Measurements from ENCODE around the gene NME3. TPM values are rescaled to one million over a fixed set of nuclear protein-coding genes. Genes with fewer than 3 reads are reported as not detected.
A peak's percentile ranks its signal among the peaks of the same experiment; 100 is the strongest.

The NME3 gene
- polyA plus RNA-seq, 3 donors, result 57.7 to 80.2 (median 74.7) TPM

GRCh38 chr16:1817716-1818115, 46.4 kb upstream of the NME3 start:
- Mint-ChIP-seq H3K36me3 (peaks cover 56 to 94% of the 10 kb centered on the region in 2 donors), H3K4me3 (no peak overlapping the region), H3K27ac (peak overlapping the region in 1 of 7 donors; percentile 48), H3K9me3 (no peaks in the 10 kb centered on the region), H3K4me1 (no peaks in the 10 kb centered on the region), H3K27me3 (ENCODE audit: low read depth in 3 of 3) (no peaks in the 10 kb centered on the region)
- DNase-seq, result no peak
- H2AFZ ChIP-seq (ENCODE audit: insufficient read depth, low read depth, low read length, poor library complexity, severe bottlenecking), result no peak overlapping the region
- H3K36me3 ChIP-seq (replicated peaks in 1 of 2; ENCODE audit: control insufficient read depth in 1 of 2, insufficient read depth in 2 of 2, low read length in 2 of 2), result peaks cover 81 to 95% of the 10 kb centered on the region in 2 donors
- no peaks in the 10 kb centered on the region for H3K4me1 ChIP-seq (ENCODE audit: control insufficient read depth in 1 of 2, insufficient read depth in 2 of 2, low read length in 2 of 2)
- peaks cover 8% of the 10 kb centered on the region for H3K79me2 ChIP-seq (ENCODE audit: insufficient read depth, low read length)
- TF ChIP-seq CTCF (IDR thresholded peaks at IDR 0.05), result no peak
- no peaks in the 10 kb centered on the region for H3K27me3 ChIP-seq (ENCODE audit: control insufficient read depth in 2 of 2, insufficient read depth in 2 of 2, low read length in 2 of 2)
- intact Hi-C loops (cut with micrococcal nuclease), result no loop called here
- WGBS (ENCODE audit: insufficient coverage), result 97% methylated on average over 14 of the region's 17 CpGs
- no peak overlapping the region for H3K27ac ChIP-seq (ENCODE audit: low read depth in 1 of 2, low read length in 2 of 2)
- H3K9me3 ChIP-seq (replicated peaks in 1 of 2; ENCODE audit: control insufficient read depth in 1 of 2, insufficient read depth in 1 of 2, low read length in 2 of 2), result no peaks in the 10 kb centered on the region
- no peak overlapping the region for H3K4me3 ChIP-seq (replicated peaks in 1 of 3; ENCODE audit: low read depth in 2 of 3, low read length in 3 of 3)
- peaks cover 56% of the 10 kb centered on the region for H4K20me1 ChIP-seq (ENCODE audit: insufficient read depth, low read length)
- no peak overlapping the region for H3K9ac ChIP-seq (ENCODE audit: insufficient read depth, low read length, poor library complexity, severe bottlenecking)
- H3K4me2 ChIP-seq (replicated peaks; ENCODE audit: extremely low read depth, low read length, poor library complexity, severe bottlenecking), result no peak overlapping the region

DNA sequence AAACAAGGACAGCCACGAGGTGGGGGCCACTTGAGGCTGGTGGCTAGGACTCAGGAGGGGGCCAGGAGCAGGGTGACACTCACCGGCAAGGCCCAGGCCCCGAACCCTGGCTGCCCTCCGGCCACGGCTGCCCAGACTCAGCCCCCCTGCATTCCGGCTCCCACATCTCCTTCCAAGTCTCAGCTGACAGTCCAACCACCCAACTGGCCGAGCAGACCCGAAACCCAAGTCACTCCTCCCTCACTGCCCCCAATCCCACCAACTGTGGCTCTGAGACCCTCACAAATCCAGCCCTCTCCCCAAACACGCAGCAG, 45.9 kb upstream of the NME3 start:
- no peak overlapping the region for H3K4me3 Mint-ChIP-seq

More for the DNA sequence above, 45.9 kb upstream of the NME3 start:
- H3K36me3 Mint-ChIP-seq, result peaks cover 52 to 93% of the 10 kb centered on the region in 2 donors
- no peaks in the 10 kb centered on the region for H3K4me1 Mint-ChIP-seq
- Histone ChIP-seq H3K4me2 (replicated peaks; ENCODE audit: extremely low read depth, low read length, poor library complexity, severe bottlenecking) (no peak overlapping the region), H2AFZ (ENCODE audit: insufficient read depth, low read depth, low read length, poor library complexity, severe bottlenecking) (no peak overlapping the region), H3K9me3 (replicated peaks in 1 of 2; ENCODE audit: control insufficient read depth in 1 of 2, insufficient read depth in 1 of 2, low read length in 2 of 2) (no peaks in the 10 kb centered on the region), H4K20me1 (ENCODE audit: insufficient read depth, low read length) (peaks cover 53% of the 10 kb centered on the region), H3K36me3 (replicated peaks in 1 of 2; ENCODE audit: control insufficient read depth in 1 of 2, insufficient read depth in 2 of 2, low read length in 2 of 2) (peaks cover 76 to 91% of the 10 kb centered on the region in 2 donors), H3K27ac (ENCODE audit: low read depth in 1 of 2, low read length in 2 of 2) (no peak overlapping the region), H3K27me3 (ENCODE audit: control insufficient read depth in 2 of 2, insufficient read depth in 2 of 2, low read length in 2 of 2) (no peaks in the 10 kb centered on the region), H3K9ac (ENCODE audit: insufficient read depth, low read length, poor library complexity, severe bottlenecking) (no peak overlapping the region), H3K4me3 (replicated peaks in 1 of 3; ENCODE audit: low read depth in 2 of 3, low read length in 3 of 3) (no peak overlapping the region), H3K79me2 (ENCODE audit: insufficient read depth, low read length) (peaks cover 4% of the 10 kb centered on the region), H3K4me1 (ENCODE audit: control insufficient read depth in 1 of 2, insufficient read depth in 2 of 2, low read length in 2 of 2) (no peaks in the 10 kb centered on the region)
- 97% methylated on average over 9 of the region's 9 CpGs for WGBS (ENCODE audit: insufficient coverage)
- intact Hi-C loops (cut with micrococcal nuclease), result no loop called here
- no peaks in the 10 kb centered on the region for H3K27me3 Mint-ChIP-seq (ENCODE audit: low read depth in 3 of 3)
- TF ChIP-seq CTCF (IDR thresholded peaks at IDR 0.05), result no peak
- DNase-seq, result no peak
- H3K9me3 Mint-ChIP-seq, result no peaks in the 10 kb centered on the region
- peak overlapping the region in 2 of 7 donors; percentile 48 to 62 for H3K27ac Mint-ChIP-seq

Data from CD14-positive monocyte (primary cell).